Nephron progenitor cell (in vitro differentiated cells): ENCODE results near the gene KRTAP10-6.
"Not testable (repeated sequence)": the region's sequence is repeated elsewhere in the genome, so short reads cannot be mapped to it uniquely, and the experiment has no call there.

Experiments used
- DNase-seq: peaks from one replicate; pipeline ENCODE4 v3.0.0; 2021
- H3K27ac Mint-ChIP-seq: 2 replicates; pipeline ENCODE4 v1.8.0; 2021; ENCODE audit warnings: mild to moderate bottlenecking, moderate library complexity, mixed read lengths
- H3K27me3 Mint-ChIP-seq: 2 replicates; pipeline ENCODE4 v1.8.0; 2021; ENCODE audit warnings: mild to moderate bottlenecking, low read depth, mixed read lengths; ENCODE audit not compliant: poor library complexity
- H3K36me3 Mint-ChIP-seq: 2 replicates; pipeline ENCODE4 v1.8.0; 2021; ENCODE audit warnings: low read depth, mixed read lengths
- H3K4me1 Mint-ChIP-seq: 2 replicates; pipeline ENCODE4 v1.8.0; 2021; ENCODE audit warnings: mixed read lengths
- H3K4me3 Mint-ChIP-seq: 2 replicates; pipeline ENCODE4 v1.8.0; 2021; ENCODE audit warnings: mild to moderate bottlenecking, moderate library complexity, mixed read lengths
- H3K9me3 Mint-ChIP-seq: 2 replicates; pipeline ENCODE4 v1.8.0; 2021; ENCODE audit warnings: mild to moderate bottlenecking, moderate library complexity, mixed read lengths
- CTCF ChIP-seq: fragments of 200-600 bp; sonication (generic); IDR thresholded peaks from 2 replicates; pipeline ENCODE4 v1.5.0; 2021; ENCODE audit warnings: antibody characterized with exemption

KRTAP10-6 gene

DNA sequence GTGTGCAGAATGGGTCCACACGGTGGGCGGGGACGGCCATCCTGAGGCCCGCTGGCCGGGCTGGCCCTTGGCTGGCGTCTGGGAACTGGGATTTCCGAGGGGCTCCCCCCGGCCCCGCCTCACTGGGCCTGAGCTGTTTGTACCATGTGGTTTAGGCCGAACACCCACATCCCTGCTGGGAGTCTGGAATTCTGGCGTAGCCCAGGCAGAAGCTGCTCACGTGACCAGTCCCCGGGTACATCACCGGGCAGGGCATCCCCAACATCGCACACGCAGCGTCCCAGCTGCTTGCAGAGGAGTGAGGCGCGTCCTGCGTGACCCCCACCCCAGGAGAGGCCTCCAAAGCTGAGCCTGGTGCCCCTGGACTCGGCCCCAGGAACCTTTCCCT, 10.2 kb upstream of the KRTAP10-6 start:
- H3K4me1 Mint-ChIP-seq = peaks cover 30% of the 10 kb centered on the region
- H3K4me3 Mint-ChIP-seq = no peak overlapping the region
- H3K9me3 Mint-ChIP-seq = peaks cover 34% of the 10 kb centered on the region
- DNase-seq = no peak
- TF ChIP-seq CTCF = no peak
- peaks cover 9% of the 10 kb centered on the region for H3K27me3 Mint-ChIP-seq
- H3K27ac Mint-ChIP-seq = no peak overlapping the region
- H3K36me3 Mint-ChIP-seq = peaks cover 12% of the 10 kb centered on the region

GRCh38 chr21:44601596-44602462, 9.5 kb upstream of the KRTAP10-6 start:
- H3K4me3 Mint-ChIP-seq = no peak overlapping the region
- H3K4me1 Mint-ChIP-seq = peaks cover 30% of the 10 kb centered on the region
- H3K27ac Mint-ChIP-seq = no peak overlapping the region
- no peak for TF ChIP-seq CTCF
- peaks cover 12% of the 10 kb centered on the region for H3K27me3 Mint-ChIP-seq
- H3K36me3 Mint-ChIP-seq = peaks cover 12% of the 10 kb centered on the region
- no peak for DNase-seq
- H3K9me3 Mint-ChIP-seq = peaks cover 38% of the 10 kb centered on the region

GRCh38 chr21:44601091-44601490, 8.8 kb upstream of the KRTAP10-6 start:
- Mint-ChIP-seq H3K36me3 (peaks cover 12% of the 10 kb centered on the region), H3K9me3 (peaks cover 38% of the 10 kb centered on the region), H3K27me3 (peaks cover 12% of the 10 kb centered on the region), H3K4me1 (peaks cover 30% of the 10 kb centered on the region)
- H3K27ac Mint-ChIP-seq, H3K4me3 Mint-ChIP-seq, DNase-seq: not testable (repeated sequence)

DNA sequence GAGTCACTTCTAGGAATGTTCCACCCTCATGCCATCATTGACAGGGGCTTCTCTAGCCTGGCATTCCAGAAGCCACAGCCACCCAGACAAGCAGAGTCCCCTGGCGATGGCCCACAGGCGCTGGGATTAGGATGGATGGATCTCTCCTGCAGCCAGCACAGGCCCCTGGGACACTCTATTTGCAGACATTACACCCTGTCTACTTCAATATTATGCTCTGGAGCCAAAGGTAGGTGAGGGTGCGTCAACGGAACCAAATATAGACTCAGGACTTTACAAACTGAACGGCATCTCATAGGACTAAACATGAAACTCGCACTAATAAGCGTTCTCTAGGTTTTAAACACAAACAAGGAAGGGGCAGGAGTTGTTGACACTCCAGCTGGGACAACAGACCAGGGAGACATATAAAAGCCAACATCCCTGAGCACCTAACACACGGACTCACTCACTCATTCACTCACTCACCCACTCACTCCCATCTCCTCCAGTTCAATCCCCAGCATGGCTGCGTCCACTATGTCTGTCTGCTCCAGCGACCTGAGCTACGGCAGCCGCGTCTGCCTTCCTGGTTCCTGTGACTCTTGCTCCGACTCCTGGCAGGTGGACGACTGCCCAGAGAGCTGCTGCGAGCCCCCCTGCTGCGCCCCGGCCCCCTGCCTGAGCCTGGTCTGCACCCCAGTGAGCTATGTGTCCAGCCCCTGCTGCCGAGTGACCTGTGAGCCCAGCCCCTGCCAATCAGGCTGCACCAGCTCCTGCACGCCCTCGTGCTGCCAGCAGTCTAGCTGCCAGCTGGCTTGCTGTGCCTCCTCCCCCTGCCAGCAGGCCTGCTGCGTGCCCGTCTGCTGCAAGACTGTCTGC, 8.0 kb upstream of the KRTAP10-6 start, which contains the start of gene KRTAP10-7:
KRTAP10-7 (plus strand) TSS at position 480 of the 861 bp plus-strand sequence; CDS start at position 505, 25 bp downstream.
- H3K27me3 Mint-ChIP-seq, H3K4me3 Mint-ChIP-seq, DNase-seq: not testable (repeated sequence)
- Mint-ChIP-seq H3K9me3 (peaks cover 38% of the 10 kb centered on the region), H3K4me1 (peaks cover 31% of the 10 kb centered on the region), H3K36me3 (peaks cover 12% of the 10 kb centered on the region), H3K27ac (peak within 1 kb of the TSS; percentile 48)

DNA sequence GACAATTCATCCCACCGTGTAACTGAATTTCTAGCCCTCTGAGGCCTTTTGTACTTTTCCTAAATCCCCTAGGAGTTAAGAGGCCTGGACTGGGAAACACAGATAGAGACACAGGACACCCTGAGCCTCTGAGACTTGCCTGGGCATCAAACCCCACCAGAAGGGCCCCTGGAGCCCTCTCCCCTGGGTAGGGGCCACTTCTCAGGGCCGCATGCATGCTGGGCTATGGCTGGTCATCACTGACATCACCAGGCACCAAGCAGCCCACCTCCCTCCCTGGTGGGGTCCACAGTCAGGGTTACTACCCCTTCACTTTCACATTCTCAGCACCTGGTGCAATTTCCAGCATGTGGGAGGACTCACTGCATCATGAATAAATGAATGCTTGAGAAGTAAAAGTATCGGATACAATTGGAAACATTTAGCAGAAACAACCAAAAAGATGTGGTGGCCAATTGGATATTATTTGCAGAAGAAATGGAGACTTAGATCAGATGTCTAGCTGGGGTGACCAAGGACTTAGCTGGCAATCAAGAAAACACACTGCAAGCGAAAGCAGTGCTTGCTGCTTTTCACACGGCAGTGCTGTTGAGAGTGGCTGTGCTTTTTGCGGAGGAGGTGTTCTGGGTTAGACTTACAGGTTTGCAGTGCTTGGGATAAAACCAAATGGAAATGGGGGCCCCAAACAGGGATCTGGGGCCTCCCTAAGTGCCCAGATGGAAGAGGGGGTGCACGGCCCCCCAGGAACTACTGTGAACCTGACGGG, 7.1 kb upstream of the KRTAP10-6 start:
- H3K9me3 Mint-ChIP-seq = peaks cover 31% of the 10 kb centered on the region
- no peak for TF ChIP-seq CTCF
- H3K36me3 Mint-ChIP-seq = peaks cover 12% of the 10 kb centered on the region
- no peak overlapping the region for H3K27ac Mint-ChIP-seq
- H3K4me3 Mint-ChIP-seq = no peak overlapping the region
- peaks cover 9% of the 10 kb centered on the region for H3K27me3 Mint-ChIP-seq
- H3K4me1 Mint-ChIP-seq = peaks cover 39% of the 10 kb centered on the region
- DNase-seq = no peak

DNA sequence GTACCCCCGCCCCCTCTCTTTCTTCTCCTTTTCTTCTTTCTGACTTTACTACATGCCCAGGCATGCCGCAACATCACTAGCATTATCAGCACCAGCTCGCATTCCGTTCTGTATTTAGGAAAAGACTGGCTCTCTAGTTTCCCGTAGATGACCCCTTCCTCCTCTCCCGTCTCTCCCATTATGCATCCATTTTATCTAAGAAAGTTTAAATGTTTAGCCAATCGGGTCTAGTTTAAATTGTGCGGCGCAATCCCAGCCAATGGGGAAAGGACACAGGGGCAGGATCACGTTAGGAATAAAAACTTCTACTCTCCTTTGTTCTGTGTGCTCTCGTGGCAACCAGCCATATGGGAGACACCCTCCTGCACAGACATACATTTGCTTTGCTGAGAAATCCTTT, 5.8 kb upstream of the KRTAP10-6 start:
- Mint-ChIP-seq H3K36me3 (peaks cover 12% of the 10 kb centered on the region), H3K27me3 (peaks cover 9% of the 10 kb centered on the region), H3K9me3 (peaks cover 26% of the 10 kb centered on the region), H3K4me3 (no peak overlapping the region), H3K4me1 (peaks cover 53% of the 10 kb centered on the region), H3K27ac (peak overlapping the region; percentile 10)
- DNase-seq = no peak
- TF ChIP-seq CTCF = no peak
